ENCODE results near the gene MYO18A. TPM values are rescaled to one million over a fixed set of nuclear protein-coding genes. Genes with fewer than 3 reads are reported as not detected.
"Not testable (repeated sequence)": the region's sequence is repeated elsewhere in the genome, so short reads cannot be mapped to it uniquely, and the experiment has no call there.

The MYO18A gene
- polyA plus RNA-seq, 1 donor = 46.2 TPM

DNA sequence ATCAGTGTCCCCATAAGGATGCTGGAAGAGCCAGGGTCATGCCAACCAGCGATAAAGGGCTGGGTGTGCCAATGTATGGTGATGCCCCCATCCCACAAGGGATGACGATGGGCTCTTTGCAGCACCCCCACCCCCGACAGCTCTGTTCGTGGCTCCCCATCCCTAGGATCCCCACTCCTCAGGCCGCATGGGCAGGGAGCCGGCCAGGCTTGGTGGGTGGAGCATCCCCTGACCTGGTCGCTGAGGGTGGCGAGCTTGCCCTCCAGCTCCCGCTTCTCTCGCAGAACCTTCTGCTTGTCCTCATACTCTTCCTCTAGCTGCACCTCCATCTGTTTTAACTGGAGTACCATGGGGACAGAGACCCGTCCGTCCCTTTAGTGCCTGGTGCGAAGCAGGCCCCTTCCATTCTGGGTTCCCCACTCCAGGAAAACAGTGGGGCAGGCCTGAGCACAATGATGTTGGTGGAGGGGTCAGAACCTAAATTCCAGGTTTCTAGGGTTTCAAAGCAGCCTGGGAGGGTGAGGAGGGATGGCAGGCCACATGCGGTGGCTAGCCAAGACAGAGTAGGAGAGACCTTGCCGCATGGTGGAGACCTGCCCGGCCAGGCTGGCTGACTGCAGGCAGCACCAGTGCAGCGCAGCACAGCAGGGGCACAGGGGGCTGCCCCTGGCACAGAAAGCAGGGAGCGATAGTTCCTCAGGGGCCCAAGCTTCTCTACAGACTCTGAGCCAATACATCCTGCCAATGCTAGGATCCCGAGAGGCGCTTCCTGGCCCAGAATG is 86.9 kb downstream of the MYO18A start:
- peaks cover 89% of the 10 kb centered on the region for H3K36me3 ChIP-seq (ENCODE audit: control insufficient read depth, insufficient read depth, low read length)
- WGBS (ENCODE audit: insufficient coverage, low lambda C conversion rate) = 100% methylated on average over 1 of the region's 20 CpGs

DNA sequence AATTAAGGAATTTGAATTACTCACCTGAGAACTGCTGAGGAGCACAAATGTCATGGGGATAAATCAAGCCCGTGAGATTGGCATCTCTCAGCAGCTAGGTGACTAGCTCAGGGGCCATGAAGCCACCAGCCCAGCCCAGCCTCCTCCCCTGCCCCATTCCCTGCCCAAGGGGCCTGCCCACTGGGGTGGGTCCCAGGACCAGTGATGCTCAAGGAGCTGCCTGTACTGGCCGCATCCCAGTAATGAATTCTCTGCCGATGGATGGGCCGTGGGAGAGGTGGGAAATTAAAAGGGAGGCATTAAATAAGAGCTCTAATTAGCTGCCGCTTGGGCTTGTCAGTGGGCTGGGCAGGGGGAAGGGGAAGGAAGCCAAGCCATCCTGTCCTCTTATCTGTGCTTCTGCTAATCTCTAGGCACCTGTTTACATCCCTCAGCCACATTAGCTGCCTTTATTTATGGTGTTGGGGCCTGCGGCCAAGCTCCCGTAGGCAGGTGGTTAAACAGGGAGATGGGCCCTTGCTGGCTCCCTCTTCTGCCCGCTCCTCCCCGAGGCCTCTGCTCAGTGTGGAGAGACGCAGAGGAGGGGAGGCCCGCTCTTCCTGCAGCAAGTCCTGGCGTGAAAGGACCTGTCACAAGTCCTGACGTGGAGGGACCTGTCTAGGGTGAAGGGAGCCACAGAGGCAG is 88.5 kb downstream of the MYO18A start:
- Histone ChIP-seq H3K27ac (ENCODE audit: low read length) (no peak overlapping the region), H3K36me3 (ENCODE audit: control insufficient read depth, insufficient read depth, low read length) (peaks cover 87% of the 10 kb centered on the region), H3K27me3 (ENCODE audit: control insufficient read depth, insufficient read depth, low read length) (no peaks in the 10 kb centered on the region), H3K9me3 (ENCODE audit: control insufficient read depth, low read depth, low read length) (no peaks in the 10 kb centered on the region), H3K4me1 (ENCODE audit: control insufficient read depth, insufficient read depth, low read length) (no peaks in the 10 kb centered on the region), H3K4me3 (ENCODE audit: low read length) (no peak overlapping the region)
- DNase-seq = no peak
- no CpG with 5 or more reads among the region's 13 CpGs for WGBS (ENCODE audit: insufficient coverage, low lambda C conversion rate)

More for the DNA sequence above, 86.9 kb downstream of the MYO18A start:
- no peak overlapping the region for H3K4me3 ChIP-seq (ENCODE audit: low read length)
- H3K27ac ChIP-seq (ENCODE audit: low read length) = no peak overlapping the region
- H3K4me1 ChIP-seq (ENCODE audit: control insufficient read depth, insufficient read depth, low read length) = no peaks in the 10 kb centered on the region
- DNase-seq = no peak
- no peaks in the 10 kb centered on the region for H3K27me3 ChIP-seq (ENCODE audit: control insufficient read depth, insufficient read depth, low read length)
- no peaks in the 10 kb centered on the region for H3K9me3 ChIP-seq (ENCODE audit: control insufficient read depth, low read depth, low read length)

GRCh38 chr17:29090750-29091605 is 89.2 kb downstream of the MYO18A start:
- H3K36me3 ChIP-seq (ENCODE audit: control insufficient read depth, insufficient read depth, low read length) = peaks cover 88% of the 10 kb centered on the region
- no peaks in the 10 kb centered on the region for H3K27me3 ChIP-seq (ENCODE audit: control insufficient read depth, insufficient read depth, low read length)
- no peak overlapping the region for H3K4me3 ChIP-seq (ENCODE audit: low read length)
- DNase-seq = no peak
- no CpG with 5 or more reads among the region's 12 CpGs for WGBS (ENCODE audit: insufficient coverage, low lambda C conversion rate)
- no peak overlapping the region for H3K27ac ChIP-seq (ENCODE audit: low read length)
- H3K9me3 ChIP-seq (ENCODE audit: control insufficient read depth, low read depth, low read length) = no peaks in the 10 kb centered on the region
- no peaks in the 10 kb centered on the region for H3K4me1 ChIP-seq (ENCODE audit: control insufficient read depth, insufficient read depth, low read length)

- no peak overlapping the region for H3K4me3 ChIP-seq (ENCODE audit: low read length)
- H3K27ac ChIP-seq (ENCODE audit: low read length) = peak overlapping the region; percentile 45
- WGBS (ENCODE audit: insufficient coverage, low lambda C conversion rate) = no CpG with 5 or more reads among the region's 4 CpGs
- no peaks in the 10 kb centered on the region for H3K9me3 ChIP-seq (ENCODE audit: control insufficient read depth, low read depth, low read length)
- H3K4me1 ChIP-seq (ENCODE audit: control insufficient read depth, insufficient read depth, low read length) = peaks cover 3% of the 10 kb centered on the region
- peaks cover 88% of the 10 kb centered on the region for H3K36me3 ChIP-seq (ENCODE audit: control insufficient read depth, insufficient read depth, low read length)
- no peaks in the 10 kb centered on the region for H3K27me3 ChIP-seq (ENCODE audit: control insufficient read depth, insufficient read depth, low read length)
- DNase-seq = no peak
Observed at GRCh38 chr17:29090108-29090507, 90.1 kb downstream of the MYO18A start.

GRCh38 chr17:29089601-29090044 is 90.6 kb downstream of the MYO18A start:
- H3K27ac ChIP-seq (ENCODE audit: low read length) = peak overlapping the region; percentile 45
- peaks cover 3% of the 10 kb centered on the region for H3K4me1 ChIP-seq (ENCODE audit: control insufficient read depth, insufficient read depth, low read length)
- H3K4me3 ChIP-seq (ENCODE audit: low read length) = no peak overlapping the region
- H3K9me3 ChIP-seq (ENCODE audit: control insufficient read depth, low read depth, low read length) = no peaks in the 10 kb centered on the region
- no CpG with 5 or more reads among the region's 20 CpGs for WGBS (ENCODE audit: insufficient coverage, low lambda C conversion rate)
- no peak for DNase-seq
- no peaks in the 10 kb centered on the region for H3K27me3 ChIP-seq (ENCODE audit: control insufficient read depth, insufficient read depth, low read length)
- H3K36me3 ChIP-seq (ENCODE audit: control insufficient read depth, insufficient read depth, low read length) = peaks cover 86% of the 10 kb centered on the region

- H3K4me1 ChIP-seq (ENCODE audit: control insufficient read depth, insufficient read depth, low read length); H3K27ac ChIP-seq (ENCODE audit: low read length); H3K4me3 ChIP-seq (ENCODE audit: low read length); DNase-seq; H3K9me3 ChIP-seq (ENCODE audit: control insufficient read depth, low read depth, low read length); H3K27me3 ChIP-seq (ENCODE audit: control insufficient read depth, insufficient read depth, low read length): not testable (repeated sequence)
- H3K36me3 ChIP-seq (ENCODE audit: control insufficient read depth, insufficient read depth, low read length) = peaks cover 86% of the 10 kb centered on the region
- 100% methylated on average over 2 of the region's 3 CpGs for WGBS (ENCODE audit: insufficient coverage, low lambda C conversion rate)
Observed at GRCh38 chr17:29088782-29089181, 91.4 kb downstream of the MYO18A start.

DNA sequence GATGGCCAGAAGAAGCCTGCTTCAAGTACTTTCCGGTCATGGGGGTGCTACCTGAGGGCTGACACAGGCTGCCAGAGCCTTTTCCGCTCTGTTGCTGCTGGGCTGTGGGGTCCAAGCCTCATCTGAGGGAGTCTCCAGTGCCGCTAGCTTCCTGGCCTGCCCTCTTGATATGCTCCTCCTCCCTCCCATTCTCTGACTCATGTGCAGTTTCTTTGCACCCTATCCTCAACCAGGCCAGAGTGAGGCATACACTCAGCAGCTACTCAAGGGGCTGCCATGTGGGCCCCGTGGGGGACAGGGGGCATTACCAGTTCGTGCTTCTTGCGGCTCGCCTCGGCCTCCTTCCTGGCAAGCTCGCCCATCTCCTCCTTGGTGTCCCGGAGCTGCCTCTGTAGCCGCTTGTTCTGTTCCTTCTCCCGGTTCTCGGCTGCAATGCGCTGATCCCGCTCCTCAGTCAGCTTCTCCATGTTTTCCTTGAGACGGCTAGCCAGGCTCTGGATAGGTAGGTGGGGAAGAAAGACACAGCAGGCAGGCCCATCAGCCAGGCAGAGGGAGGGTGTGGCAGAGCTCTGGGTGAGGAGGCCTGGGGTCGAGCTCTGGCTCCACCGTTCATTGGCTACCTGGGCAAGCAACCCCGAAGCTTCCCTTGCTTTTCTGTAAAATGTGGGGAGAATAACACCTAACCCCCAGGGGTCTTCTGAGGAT is 93.4 kb downstream of the MYO18A start:
- Histone ChIP-seq H3K9me3 (ENCODE audit: control insufficient read depth, low read depth, low read length) (no peaks in the 10 kb centered on the region), H3K27ac (ENCODE audit: low read length) (no peak overlapping the region), H3K36me3 (ENCODE audit: control insufficient read depth, insufficient read depth, low read length) (peaks cover 83% of the 10 kb centered on the region), H3K4me3 (ENCODE audit: low read length) (no peak overlapping the region), H3K4me1 (ENCODE audit: control insufficient read depth, insufficient read depth, low read length) (peaks cover 3% of the 10 kb centered on the region), H3K27me3 (ENCODE audit: control insufficient read depth, insufficient read depth, low read length) (no peaks in the 10 kb centered on the region)
- WGBS (ENCODE audit: insufficient coverage, low lambda C conversion rate) = no CpG with 5 or more reads among the region's 19 CpGs
- no peak for DNase-seq

DNA sequence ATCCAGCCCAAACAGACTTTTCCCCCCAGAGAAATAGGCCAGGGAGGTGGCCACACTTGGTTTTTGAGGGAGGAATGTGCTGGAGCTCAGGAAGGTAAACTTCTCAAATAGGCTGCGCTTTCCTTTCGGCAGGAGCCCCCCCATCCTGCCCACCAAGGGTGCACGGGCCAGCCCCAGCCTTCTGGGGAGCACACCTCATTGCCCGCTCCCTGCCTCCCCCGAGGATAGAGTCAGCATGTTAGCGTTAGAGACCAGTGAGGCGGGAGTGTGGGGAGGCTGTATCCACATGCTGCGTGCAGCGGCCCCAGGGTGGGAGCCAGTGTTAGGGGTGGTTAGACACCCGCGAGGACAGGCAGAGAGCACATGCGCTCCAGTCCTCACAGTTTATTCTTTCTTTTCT is 95.0 kb downstream of the MYO18A start:
- no peak for DNase-seq
- Histone ChIP-seq H3K27ac (ENCODE audit: low read length) (no peak overlapping the region), H3K4me1 (ENCODE audit: control insufficient read depth, insufficient read depth, low read length) (peaks cover 3% of the 10 kb centered on the region), H3K27me3 (ENCODE audit: control insufficient read depth, insufficient read depth, low read length) (no peaks in the 10 kb centered on the region), H3K36me3 (ENCODE audit: control insufficient read depth, insufficient read depth, low read length) (peaks cover 79% of the 10 kb centered on the region), H3K9me3 (ENCODE audit: control insufficient read depth, low read depth, low read length) (peaks cover 5% of the 10 kb centered on the region), H3K4me3 (ENCODE audit: low read length) (no peak overlapping the region)
- no CpG with 5 or more reads among the region's 12 CpGs for WGBS (ENCODE audit: insufficient coverage, low lambda C conversion rate)

- peaks cover 79% of the 10 kb centered on the region for H3K36me3 ChIP-seq (ENCODE audit: control insufficient read depth, insufficient read depth, low read length)
- DNase-seq = peak; percentile 18 to 26
- no CpG with 5 or more reads among the region's 21 CpGs for WGBS (ENCODE audit: insufficient coverage, low lambda C conversion rate)
- peaks cover 6% of the 10 kb centered on the region for H3K9me3 ChIP-seq (ENCODE audit: control insufficient read depth, low read depth, low read length)
- no peaks in the 10 kb centered on the region for H3K27me3 ChIP-seq (ENCODE audit: control insufficient read depth, insufficient read depth, low read length)
- peak overlapping the region; percentile 21 for H3K27ac ChIP-seq (ENCODE audit: low read length)
- no peak overlapping the region for H3K4me3 ChIP-seq (ENCODE audit: low read length)
- peaks cover 3% of the 10 kb centered on the region for H3K4me1 ChIP-seq (ENCODE audit: control insufficient read depth, insufficient read depth, low read length)
Observed at GRCh38 chr17:29084541-29085146, 95.6 kb downstream of the MYO18A start.

Measured in large intestine (tissue), 3 donors.